GM06990 (cell line): Measurements from ENCODE around the gene NT5C2.

Experiments used
- DNase-seq: peaks from one replicate; pipeline ENCODE4 v3.0.0-alpha.2; 2011; ENCODE audit not compliant: insufficient read length; ENCODE audit errors: extremely low read depth
- H3K27me3 ChIP-seq: replicated peaks from 2 replicates; pipeline ENCODE4 v1.6.0; 2011; ENCODE audit warnings: low read length; ENCODE audit not compliant: control insufficient read depth, insufficient read depth
- H3K36me3 ChIP-seq: 2 replicates; pipeline ENCODE4 v1.5.1; 2011; ENCODE audit warnings: low read length; ENCODE audit not compliant: control insufficient read depth, insufficient read depth
- H3K4me3 ChIP-seq: replicated peaks from 2 replicates; pipeline ENCODE4 v1.5.1; 2011; ENCODE audit warnings: low read depth, mild to moderate bottlenecking, control low read depth, low read length
- CTCF ChIP-seq: IDR thresholded peaks from 2 replicates; pipeline ENCODE4 v1.5.1; 2011; ENCODE audit warnings: low read length, control low read depth, mild to moderate bottlenecking, inconsistent platforms; ENCODE audit not compliant: insufficient read depth, poor library complexity, severe bottlenecking

NT5C2 gene

GRCh38 chr10:103125323-103126267, 67.5 kb downstream of the NT5C2 start:
- DNase-seq = peak; percentile 80
- H3K27me3 ChIP-seq = no peaks in the 10 kb centered on the region
- no peaks in the 10 kb centered on the region; the same call in 1 of the 2 replicates for H3K36me3 ChIP-seq
- TF ChIP-seq CTCF = no peak
- no peak overlapping the region; the same call in 1 of the 2 replicates for H3K4me3 ChIP-seq

GRCh38 chr10:103124420-103125096, 68.5 kb downstream of the NT5C2 start:
- DNase-seq = no peak
- H3K36me3 ChIP-seq = no peaks in the 10 kb centered on the region; the same call in 1 of the 2 replicates
- no peaks in the 10 kb centered on the region for H3K27me3 ChIP-seq
- no peak overlapping the region for H3K4me3 ChIP-seq
- TF ChIP-seq CTCF = no peak

GRCh38 chr10:103123282-103124024, 69.6 kb downstream of the NT5C2 start:
- Histone ChIP-seq H3K27me3 (no peaks in the 10 kb centered on the region), H3K4me3 (no peak overlapping the region), H3K36me3 (no peaks in the 10 kb centered on the region; the same call in 1 of the 2 replicates)
- no peak for DNase-seq
- no peak for TF ChIP-seq CTCF

- no peaks in the 10 kb centered on the region for H3K36me3 ChIP-seq
- no peaks in the 10 kb centered on the region for H3K27me3 ChIP-seq
- no peak overlapping the region for H3K4me3 ChIP-seq
- TF ChIP-seq CTCF = no peak
- DNase-seq = no peak
Measured at GRCh38 chr10:103120977-103121735, 71.9 kb downstream of the NT5C2 start.

- TF ChIP-seq CTCF = no peak
- DNase-seq = no peak
- Histone ChIP-seq H3K36me3 (no peaks in the 10 kb centered on the region), H3K4me3 (no peak overlapping the region), H3K27me3 (no peaks in the 10 kb centered on the region)
Measured at GRCh38 chr10:103120546-103120945, 72.5 kb downstream of the NT5C2 start.
